GM19328 (cell line): ENCODE measurements around the gene ESRRB.

Experiments
- ATAC-seq: cut with Tn5 transposase; IDR thresholded peaks from one replicate; pipeline ENCODE4 v1.9.1; 2021; ENCODE audit warnings: mild to moderate bottlenecking, moderate library complexity; ENCODE audit not compliant: unreplicated experiment

The ESRRB gene

DNA sequence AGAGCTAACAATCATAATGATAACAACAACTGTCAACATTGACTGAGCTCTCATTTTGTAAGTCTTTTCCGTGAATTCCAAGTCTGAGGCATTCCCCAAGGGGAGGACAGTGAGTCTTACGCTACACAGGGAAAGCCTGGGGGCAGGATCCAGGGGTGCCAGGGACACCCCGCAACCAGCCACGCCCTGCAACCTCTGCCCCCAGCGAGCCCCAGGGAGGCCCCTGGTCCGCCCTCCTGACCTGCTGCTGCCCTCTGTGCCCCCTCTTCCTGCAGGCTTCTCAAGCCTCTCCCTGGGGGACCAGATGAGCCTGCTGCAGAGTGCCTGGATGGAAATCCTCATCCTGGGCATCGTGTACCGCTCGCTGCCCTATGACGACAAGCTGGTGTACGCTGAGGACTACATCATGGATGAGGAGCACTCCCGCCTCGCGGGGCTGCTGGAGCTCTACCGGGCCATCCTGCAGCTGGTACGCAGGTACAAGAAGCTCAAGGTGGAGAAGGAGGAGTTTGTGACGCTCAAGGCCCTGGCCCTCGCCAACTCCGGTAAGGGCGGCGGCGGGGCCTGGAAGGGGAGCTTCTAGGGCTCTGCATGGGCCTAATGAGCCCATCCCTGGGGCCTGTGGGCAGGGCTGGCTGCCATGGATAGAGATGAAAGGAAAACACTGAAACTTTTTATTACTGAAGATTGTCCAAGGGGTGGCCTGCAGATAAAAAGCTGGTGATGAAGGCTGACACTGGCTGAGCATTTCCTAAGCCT lies 115.4 kb downstream of the ESRRB start:
- ATAC-seq, result no peak

DNA sequence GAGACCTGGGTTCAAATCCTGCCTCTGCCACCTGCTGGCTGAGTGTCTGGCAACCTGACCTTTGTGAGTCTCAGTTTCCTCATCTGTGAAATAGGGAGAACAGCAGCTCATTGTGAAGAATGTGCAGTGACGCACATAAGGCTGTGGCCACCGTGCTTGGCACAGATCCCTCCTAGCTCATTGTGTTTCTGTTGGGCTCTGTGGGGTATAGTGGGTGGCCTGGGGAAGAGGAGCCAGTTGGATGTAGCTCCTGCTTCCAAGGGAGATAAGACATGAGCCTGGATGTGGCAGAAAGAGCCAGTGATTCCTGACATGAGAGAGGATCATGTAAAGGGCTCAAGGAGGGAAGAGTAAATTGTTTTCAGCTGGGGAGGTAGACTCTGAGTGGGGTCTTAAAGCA lies 120.0 kb downstream of the ESRRB start:
- ATAC-seq, result no peak

DNA sequence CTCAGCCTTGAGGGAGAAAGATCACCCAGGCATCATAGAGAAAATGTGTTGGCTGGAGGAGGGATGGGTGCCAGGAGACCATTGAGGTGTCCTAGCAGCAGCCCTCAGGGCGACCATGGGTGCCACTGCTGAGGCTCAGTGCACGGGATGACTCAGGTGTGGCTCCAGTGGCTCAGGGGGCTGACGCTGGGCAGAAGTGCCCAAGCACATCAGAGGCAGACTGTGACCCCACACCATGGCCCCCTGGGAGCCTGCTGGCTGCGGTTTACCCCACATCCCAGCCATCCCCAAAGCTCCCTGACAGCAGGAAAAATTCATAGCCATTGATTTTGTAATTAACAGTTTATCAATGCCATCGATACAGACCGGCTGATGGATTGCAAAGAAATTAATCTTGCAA lies 120.7 kb downstream of the ESRRB start:
- no peak for ATAC-seq

GRCh38 chr14:76497550-76498462 lies 121.9 kb downstream of the ESRRB start:
- no peak for ATAC-seq

DNA sequence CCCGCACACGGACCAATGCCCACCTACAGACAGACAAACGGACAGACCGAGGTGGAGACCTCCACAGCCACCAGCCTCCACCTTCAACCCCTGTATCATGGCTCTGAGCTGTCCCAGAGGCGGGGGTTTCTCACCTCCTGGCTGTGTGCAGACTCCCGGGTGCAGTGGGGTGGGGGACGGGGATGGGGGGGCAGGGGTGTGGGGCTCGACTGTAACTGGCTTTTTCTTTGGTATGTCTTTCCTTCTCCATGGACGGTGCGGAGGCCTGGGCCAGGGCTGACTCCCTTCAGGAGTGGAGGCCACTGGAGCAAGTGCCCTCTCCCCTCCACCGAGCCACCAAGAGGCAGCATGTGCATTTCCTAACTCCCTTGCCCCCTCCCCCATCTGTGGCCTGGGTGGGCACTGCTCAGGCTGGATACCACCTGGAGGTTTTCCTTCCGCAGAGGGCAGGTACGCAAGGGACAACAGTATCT lies 122.6 kb downstream of the ESRRB start:
- ATAC-seq, result no peak

DNA sequence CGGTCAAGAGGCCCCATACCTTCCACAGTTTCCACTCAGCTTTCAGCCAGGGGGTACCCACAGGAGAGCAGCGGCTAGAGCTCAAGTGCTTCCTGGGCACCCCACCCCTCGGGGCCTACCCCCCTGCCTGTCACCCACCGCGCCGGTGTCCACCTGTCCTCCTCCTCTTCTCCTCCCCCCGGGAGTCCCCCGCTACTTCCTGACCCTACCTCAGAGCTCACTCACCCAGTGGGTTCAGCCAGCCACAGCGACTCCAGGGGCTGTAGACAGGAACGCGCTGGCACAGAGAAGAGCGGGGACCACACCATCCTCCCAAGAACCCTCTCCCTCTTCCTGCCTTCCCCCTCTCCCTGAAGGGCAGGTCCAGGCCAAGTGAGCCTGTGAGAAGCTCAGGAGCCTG lies 123.0 kb downstream of the ESRRB start:
- ATAC-seq, result no peak

- no peak for ATAC-seq
These were observed 123.5 kb downstream of the ESRRB start for GRCh38 chr14:76499399-76499798.

- no peak for ATAC-seq
These were observed 124.1 kb downstream of the ESRRB start for GRCh38 chr14:76500011-76500410.

DNA sequence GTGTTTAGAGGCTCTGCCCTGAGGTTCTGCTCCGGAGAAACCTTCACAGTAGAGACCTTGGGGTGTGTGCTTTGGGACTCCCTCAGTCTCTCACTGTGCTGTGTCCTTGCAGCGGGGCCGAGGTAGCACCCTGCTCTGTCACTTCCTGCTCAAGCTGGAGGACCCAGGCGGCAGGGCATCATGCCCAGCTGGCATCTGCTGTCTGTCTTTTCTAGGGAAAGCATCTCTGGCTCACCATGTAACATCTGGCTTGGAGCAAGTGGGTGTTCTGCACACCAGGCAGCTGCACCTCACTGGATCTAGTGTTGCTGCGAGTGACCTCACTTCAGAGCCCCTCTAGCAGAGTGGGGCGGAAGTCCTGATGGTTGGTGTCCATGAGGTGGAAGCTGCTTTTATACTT lies 124.5 kb downstream of the ESRRB start:
- no peak for ATAC-seq

DNA sequence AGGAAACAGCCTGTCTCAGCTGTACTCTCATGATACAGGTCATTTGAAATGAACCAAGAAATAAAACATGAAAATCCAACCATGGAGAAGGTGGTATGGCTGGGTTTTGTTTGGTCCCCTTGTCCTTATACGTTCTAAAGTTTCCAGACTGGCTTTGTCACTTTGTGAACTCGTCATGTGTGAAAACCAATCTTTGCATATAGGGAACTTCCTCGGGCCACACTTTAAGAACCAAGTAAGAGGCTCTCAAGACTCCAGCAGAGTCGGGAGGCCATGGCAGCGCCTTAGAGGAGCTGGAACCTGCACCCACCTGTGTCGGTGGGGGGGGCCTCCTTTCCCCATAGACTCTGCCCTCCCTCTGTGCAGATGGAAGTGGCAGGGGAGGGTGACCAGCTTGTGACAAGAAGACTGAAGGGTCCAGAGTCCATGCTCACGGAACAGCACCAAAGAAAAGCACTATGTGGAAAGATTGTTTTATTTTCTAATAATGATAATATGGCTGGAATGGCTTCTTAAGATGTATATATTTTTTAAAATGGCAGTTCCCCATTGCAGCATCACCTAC lies 125.3 kb downstream of the ESRRB start:
- no peak for ATAC-seq

DNA sequence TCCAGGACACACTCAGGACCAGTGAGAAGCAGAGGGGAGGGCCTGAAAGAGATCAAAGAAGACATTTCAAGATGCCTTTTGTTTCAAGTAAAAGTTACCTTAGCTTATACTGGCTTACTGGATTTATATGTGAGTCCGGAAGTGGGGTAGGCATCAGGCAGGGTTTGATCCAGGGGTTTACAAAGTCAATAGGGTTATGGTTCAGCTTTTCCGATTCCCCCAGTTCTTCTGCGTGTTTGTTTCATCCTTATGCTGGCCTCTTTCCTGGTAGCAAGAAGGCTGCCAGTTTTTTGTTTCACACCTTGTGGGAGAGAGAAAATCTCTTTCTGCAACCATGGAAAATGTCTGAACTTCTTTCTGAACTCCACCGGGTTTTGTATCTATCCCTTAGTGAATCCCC lies 126.3 kb downstream of the ESRRB start:
- no peak for ATAC-seq

DNA sequence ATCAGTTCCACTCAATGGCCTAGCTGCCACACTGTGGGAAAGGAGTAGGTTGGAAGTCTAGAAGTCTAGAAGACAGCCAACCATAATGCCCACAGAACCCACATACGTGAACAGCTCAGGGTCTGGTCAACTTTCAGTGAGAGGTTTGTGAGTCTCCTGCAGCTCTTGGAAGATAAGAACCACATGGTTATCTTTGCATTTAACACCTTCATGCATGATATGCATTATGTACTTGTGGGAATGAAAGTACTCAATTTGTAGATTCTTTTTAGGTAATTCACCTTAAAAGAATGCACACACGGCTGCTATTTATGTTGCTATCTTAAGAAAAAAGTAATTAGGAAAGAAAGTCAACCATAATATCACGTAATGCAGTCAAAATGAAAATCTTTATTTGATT lies 126.7 kb downstream of the ESRRB start:
- ATAC-seq, result no peak

DNA sequence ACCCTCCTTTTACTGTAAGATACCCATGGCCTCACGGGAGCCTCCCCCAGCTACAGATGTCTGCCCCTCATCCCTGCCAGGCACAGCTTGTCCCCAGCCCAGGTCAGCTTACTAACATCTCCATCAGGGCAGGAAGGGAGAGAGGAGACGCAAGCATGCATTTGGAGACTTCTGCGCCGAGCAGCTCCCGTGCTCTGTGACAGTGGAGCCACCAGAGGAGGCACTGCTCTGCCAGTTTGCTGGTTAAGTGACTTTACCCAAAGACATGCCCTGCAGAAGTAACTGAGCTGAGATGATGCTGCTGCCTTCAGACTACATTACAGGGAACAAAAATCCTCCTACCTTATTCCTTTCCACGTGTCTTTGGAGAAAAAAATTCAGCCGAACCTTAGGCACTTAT lies 133.4 kb downstream of the ESRRB start:
- ATAC-seq, result no peak

- no peak for ATAC-seq
These were observed 134.2 kb downstream of the ESRRB start for GRCh38 chr14:76510181-76510580.

GRCh38 chr14:76514213-76514998 lies 138.5 kb downstream of the ESRRB start:
- no peak for ATAC-seq

GRCh38 chr14:76516884-76517283 lies 140.9 kb downstream of the ESRRB start:
- ATAC-seq, result no peak

GRCh38 chr14:76518366-76518765 lies 142.4 kb downstream of the ESRRB start:
- no peak for ATAC-seq

GRCh38 chr14:76525106-76525821 lies 149.3 kb downstream of the ESRRB start:
- no peak for ATAC-seq

DNA sequence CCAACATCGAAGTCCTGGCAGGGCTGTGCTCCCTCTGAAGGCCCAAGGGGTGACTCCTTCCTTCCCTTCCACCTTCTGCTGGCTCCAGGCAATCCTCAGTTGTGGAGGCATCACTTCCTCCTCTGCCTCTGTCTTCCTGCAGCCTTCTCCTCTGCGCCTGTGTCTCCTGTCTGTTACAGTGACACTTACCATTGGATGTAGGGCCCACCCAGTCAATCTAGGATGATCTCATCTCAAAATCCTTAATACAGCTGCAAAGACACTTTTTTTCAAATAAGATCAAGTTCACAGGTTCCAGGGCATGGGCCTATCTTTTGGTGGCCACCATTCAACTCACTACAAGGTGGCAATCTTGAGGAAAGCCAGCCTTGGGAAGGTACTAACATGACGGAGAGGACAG lies 155.1 kb downstream of the ESRRB start:
- ATAC-seq, result no peak

DNA sequence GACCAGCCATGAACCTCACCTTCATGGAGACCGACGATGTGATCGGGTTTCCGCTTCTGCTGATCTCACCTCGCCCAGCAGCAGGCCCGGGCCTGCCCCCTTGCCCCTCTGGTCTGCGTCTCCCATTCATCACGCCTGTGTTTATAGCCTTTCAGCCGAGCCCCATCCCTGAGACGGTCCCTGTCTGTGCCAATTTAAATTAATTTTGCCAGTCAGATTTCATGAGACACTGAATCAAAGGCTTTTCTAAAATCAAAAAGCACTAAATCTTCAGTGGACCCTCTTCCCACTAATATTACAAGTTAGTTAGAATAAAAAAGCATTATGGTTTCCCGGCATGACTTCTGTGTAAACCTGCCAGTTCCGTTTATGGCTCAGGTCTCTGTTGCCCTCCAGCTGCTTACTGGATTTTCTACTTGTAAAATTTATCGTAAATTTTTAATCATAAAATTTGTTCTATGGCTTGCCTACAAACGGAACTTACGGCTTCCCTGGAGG lies 155.9 kb downstream of the ESRRB start:
- no peak for ATAC-seq
